NB4 (cell line): ENCODE measurements around the gene ADCY10.
"Not testable (repeated sequence)": the region's sequence is repeated elsewhere in the genome, so short reads cannot be mapped to it uniquely, and the experiment has no call there.

Experiments
- DNase-seq: peaks from one replicate; pipeline ENCODE4 v3.0.0; 2010; ENCODE audit warnings: low read depth
- H3K4me3 ChIP-seq: one replicate; pipeline ENCODE4 v1.5.1; 2011; ENCODE audit warnings: mild to moderate bottlenecking, low read depth, low read length, moderate library complexity
- MYC ChIP-seq: IDR thresholded peaks from 2 replicates; pipeline ENCODE4 v1.6.1; 2011; ENCODE audit warnings: low read depth, low read length
- POLR2A ChIP-seq: IDR thresholded peaks from 2 replicates; pipeline ENCODE4 v1.6.1; 2011; ENCODE audit warnings: mild to moderate bottlenecking; ENCODE audit not compliant: insufficient read length; ENCODE audit errors: extremely low read depth
- TF ChIP-seq, protein P1 (sequence below): IDR thresholded peaks from one replicate; pipeline ENCODE4 v1.5.1; 2012; ENCODE audit warnings: low read depth, low read length
- TF ChIP-seq, protein P2 (sequence below): IDR thresholded peaks from 2 replicates; pipeline ENCODE4 v1.6.1; 2011; ENCODE audit warnings: low read depth, low read length

The ADCY10 gene

DNA sequence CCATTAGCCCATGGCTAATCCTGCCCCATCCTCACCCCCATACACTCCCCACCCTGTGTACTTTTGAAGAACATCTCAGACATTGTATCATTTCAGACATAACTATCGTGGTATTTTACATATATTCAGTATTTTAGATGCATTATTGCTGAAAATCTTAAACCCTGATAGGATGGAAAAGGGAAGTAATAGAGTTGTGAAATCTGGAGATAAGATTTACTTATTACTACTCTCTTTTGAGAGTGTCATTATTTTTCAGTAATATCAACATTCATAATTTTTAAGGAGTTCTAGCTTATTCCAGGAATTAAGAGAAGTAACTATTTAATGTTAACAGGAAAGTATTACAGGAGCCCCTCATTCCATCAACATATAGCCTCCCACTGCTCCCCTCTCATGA, 34.4 kb downstream of the ADCY10 start:
- no peak overlapping the region for H3K4me3 ChIP-seq

DNA sequence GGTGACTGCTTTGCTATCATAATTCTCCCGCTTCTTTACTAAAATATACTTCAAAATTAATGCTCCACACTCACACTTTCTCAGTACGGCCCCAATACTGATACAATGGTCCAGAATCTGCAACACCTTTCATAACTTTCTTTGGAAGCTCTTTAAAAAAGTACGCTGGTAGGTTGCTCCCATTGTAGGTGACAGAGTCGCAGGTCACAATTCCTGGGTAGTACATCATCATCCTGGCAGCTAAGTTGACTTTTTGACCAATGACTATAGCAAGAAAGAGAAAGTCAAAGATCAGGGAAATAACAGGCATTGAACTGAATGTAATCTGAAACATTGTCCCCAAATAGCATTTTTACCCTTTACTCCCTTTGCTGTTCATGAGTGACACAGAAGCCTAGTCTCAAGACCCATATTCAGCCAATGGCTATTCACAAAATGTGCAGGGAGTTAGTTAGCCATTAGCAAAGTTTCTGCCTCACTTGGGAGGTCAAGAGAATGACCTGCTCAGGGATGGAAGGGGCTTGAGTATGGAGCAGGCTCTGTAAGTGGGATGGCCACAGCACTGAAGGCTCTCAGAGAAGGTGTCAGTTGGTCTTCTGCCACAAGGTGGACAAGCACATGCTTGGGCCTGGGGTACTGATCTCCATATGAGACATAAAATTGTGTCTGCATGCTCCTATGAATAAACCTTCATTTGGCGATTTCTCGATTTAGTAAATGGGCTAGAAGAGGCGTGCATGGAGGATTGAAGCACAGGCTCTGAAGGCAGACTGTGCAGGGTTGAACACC, 35.4 kb downstream of the ADCY10 start:
- no peak for DNase-seq
- TF ChIP-seq, protein P1, sequence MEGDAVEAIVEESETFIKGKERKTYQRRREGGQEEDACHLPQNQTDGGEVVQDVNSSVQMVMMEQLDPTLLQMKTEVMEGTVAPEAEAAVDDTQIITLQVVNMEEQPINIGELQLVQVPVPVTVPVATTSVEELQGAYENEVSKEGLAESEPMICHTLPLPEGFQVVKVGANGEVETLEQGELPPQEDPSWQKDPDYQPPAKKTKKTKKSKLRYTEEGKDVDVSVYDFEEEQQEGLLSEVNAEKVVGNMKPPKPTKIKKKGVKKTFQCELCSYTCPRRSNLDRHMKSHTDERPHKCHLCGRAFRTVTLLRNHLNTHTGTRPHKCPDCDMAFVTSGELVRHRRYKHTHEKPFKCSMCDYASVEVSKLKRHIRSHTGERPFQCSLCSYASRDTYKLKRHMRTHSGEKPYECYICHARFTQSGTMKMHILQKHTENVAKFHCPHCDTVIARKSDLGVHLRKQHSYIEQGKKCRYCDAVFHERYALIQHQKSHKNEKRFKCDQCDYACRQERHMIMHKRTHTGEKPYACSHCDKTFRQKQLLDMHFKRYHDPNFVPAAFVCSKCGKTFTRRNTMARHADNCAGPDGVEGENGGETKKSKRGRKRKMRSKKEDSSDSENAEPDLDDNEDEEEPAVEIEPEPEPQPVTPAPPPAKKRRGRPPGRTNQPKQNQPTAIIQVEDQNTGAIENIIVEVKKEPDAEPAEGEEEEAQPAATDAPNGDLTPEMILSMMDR = no peak
- TF ChIP-seq POLR2A (no peak), MYC (no peak)
- TF ChIP-seq, protein P2, sequence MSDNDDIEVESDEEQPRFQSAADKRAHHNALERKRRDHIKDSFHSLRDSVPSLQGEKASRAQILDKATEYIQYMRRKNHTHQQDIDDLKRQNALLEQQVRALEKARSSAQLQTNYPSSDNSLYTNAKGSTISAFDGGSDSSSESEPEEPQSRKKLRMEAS = 0 out of 2 replicates have a peak, but pooled peaks have one; percentile 38
- no peak overlapping the region for H3K4me3 ChIP-seq

More for the DNA sequence above, 34.4 kb downstream of the ADCY10 start:
- TF ChIP-seq, protein P1 = no peak
- TF ChIP-seq POLR2A = no peak
- TF ChIP-seq, protein P2 = no peak
- no peak for TF ChIP-seq MYC
- DNase-seq = no peak

GRCh38 chr1:167876597-167877175, 37.2 kb downstream of the ADCY10 start:
- TF ChIP-seq, protein P2 = no peak
- no peak for TF ChIP-seq MYC
- TF ChIP-seq, protein P1 = no peak
- no peak for TF ChIP-seq POLR2A
- H3K4me3 ChIP-seq = no peak overlapping the region
- no peak for DNase-seq

DNA sequence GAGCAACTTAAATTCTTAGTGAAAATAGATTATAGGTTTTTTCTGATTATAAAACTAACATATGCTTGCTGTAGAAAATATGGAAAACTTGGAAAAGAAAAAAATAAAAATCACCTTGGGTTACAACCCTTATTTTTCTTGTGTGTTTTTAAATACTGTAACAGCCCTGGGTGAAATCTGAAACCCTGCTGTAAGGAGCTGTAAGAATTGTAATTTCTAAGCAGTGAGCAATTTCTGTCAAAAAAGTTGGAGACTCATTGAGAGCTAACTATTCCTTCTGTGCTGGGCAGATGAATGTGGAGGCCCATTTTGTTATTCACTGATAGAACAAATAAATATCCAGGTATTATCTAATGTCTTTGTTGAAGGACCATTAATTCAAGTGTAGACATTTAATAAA, 42.6 kb downstream of the ADCY10 start:
- no peak for TF ChIP-seq MYC
- TF ChIP-seq, protein P2 = no peak
- TF ChIP-seq, protein P1 = no peak
- no peak for TF ChIP-seq POLR2A
- no peak overlapping the region for H3K4me3 ChIP-seq
- DNase-seq = no peak

- H3K4me3 ChIP-seq = not testable (repeated sequence)
- DNase-seq = peak; percentile 9
Measured at GRCh38 chr1:167869157-167870001, 44.6 kb downstream of the ADCY10 start.

- not testable (repeated sequence) for DNase-seq, H3K4me3 ChIP-seq
Measured at GRCh38 chr1:167866739-167867414, 47.1 kb downstream of the ADCY10 start.

- not testable (repeated sequence) for H3K4me3 ChIP-seq, DNase-seq
Measured at GRCh38 chr1:167866326-167866725, 47.6 kb downstream of the ADCY10 start.

DNA sequence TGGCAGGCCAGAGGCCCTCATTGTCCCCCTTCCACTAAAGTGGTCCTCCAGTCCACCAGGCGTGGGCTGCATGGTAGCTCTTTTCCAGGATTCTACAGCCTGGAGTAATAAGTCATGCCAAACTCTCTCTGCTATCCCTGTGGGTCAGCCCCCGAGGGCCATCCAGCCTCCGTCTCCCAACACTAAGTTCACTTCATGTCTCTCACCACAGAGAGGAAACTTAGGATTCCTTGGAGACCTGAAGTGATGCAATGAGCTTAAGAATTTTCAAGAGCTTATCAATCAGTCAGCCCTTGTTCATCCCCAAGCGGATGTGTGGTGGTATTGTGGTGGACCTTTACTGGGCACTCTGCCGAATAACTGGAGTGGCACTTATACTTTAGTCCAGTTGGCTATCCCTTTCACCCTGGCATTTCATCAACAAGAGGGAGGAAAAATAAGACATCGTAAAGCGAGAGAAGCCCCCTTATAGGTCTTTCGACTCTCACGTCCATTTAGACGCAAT, 48.1 kb downstream of the ADCY10 start:
- not testable (repeated sequence) for H3K4me3 ChIP-seq, DNase-seq

GRCh38 chr1:167865193-167865592, 48.7 kb downstream of the ADCY10 start:
- DNase-seq, H3K4me3 ChIP-seq: not testable (repeated sequence)
